ENCODE measurements around the gene OGDH. TPM values are rescaled to one million over a fixed set of nuclear protein-coding genes. Genes with fewer than 3 reads are reported as not detected.

The OGDH gene
- total RNA-seq, 4 donors from 2014 or later: 98.6 to 146 (median 127) TPM

GRCh38 chr7:44634839-44635591, 28.6 kb downstream of the OGDH start:
- Histone ChIP-seq H3K27me3 (no peaks in the 10 kb centered on the region), H3K36me3 (no peaks in the 10 kb centered on the region), H3K4me1 (peaks cover 81% of the 10 kb centered on the region), H3K27ac (peak overlapping the region; percentile 86), H3K4me3 (no peak overlapping the region), H3K9me3 (no peaks in the 10 kb centered on the region)
- DNase-seq (ENCODE audit: low spot score in 2 of 2): peak in 1 of 2 donors; percentile 76
- TF ChIP-seq POLR2A (IDR thresholded peaks at IDR 0.05) (no peak), EP300 (IDR thresholded peaks at IDR 0.05) (no peak), CTCF (IDR thresholded peaks at IDR 0.05) (no peak), POLR2AphosphoS5 (IDR thresholded peaks at IDR 0.05) (no peak)
- WGBS: 65% methylated on average over 14 of the region's 14 CpGs

GRCh38 chr7:44636041-44636584, 29.7 kb downstream of the OGDH start:
- peaks cover 90% of the 10 kb centered on the region for H3K4me1 ChIP-seq
- DNase-seq (ENCODE audit: low spot score in 2 of 2): peak in 1 of 2 donors; percentile 72
- H3K27me3 ChIP-seq: no peaks in the 10 kb centered on the region
- H3K36me3 ChIP-seq: no peaks in the 10 kb centered on the region
- H3K27ac ChIP-seq: peak overlapping the region; percentile 61
- WGBS: 75% methylated on average over 3 of the region's 3 CpGs
- no peaks in the 10 kb centered on the region for H3K9me3 ChIP-seq
- H3K4me3 ChIP-seq: no peak overlapping the region
- TF ChIP-seq EP300 (IDR thresholded peaks at IDR 0.05) (no peak), POLR2A (IDR thresholded peaks at IDR 0.05) (no peak), CTCF (IDR thresholded peaks at IDR 0.05) (no peak), POLR2AphosphoS5 (IDR thresholded peaks at IDR 0.05) (no peak)

DNA sequence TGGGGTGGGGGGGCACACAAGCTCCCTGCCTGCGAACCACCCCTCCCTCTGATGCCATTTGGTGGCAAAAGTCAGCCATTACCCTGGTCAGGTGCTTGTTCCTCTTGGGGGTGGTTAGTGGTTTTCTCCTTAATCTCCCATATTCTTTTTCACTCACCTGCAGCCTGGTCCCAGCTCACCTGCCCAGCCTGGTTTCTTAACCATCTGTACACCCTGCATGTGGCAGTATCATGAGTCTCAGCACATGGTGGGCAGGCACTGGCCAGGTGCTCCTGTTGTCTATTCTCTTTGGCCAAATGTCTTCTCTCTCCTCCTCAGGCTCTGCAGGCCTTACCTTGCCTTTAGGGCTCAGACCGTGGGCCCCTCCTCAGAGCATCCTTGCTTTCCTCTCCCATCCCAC, 30.5 kb downstream of the OGDH start:
- 96% methylated on average over 2 of the region's 2 CpGs for WGBS
- peak overlapping the region; percentile 97 for H3K27ac ChIP-seq
- H3K9me3 ChIP-seq: no peaks in the 10 kb centered on the region
- peak in 1 of 2 donors; percentile 55 for DNase-seq (ENCODE audit: low spot score in 2 of 2)
- no peaks in the 10 kb centered on the region for H3K27me3 ChIP-seq
- TF ChIP-seq POLR2A (IDR thresholded peaks at IDR 0.05) (no peak), EP300 (IDR thresholded peaks at IDR 0.05) (no peak), CTCF (IDR thresholded peaks at IDR 0.05) (no peak), POLR2AphosphoS5 (IDR thresholded peaks at IDR 0.05) (no peak)
- peaks cover 86% of the 10 kb centered on the region for H3K4me1 ChIP-seq
- no peaks in the 10 kb centered on the region for H3K36me3 ChIP-seq
- no peak overlapping the region for H3K4me3 ChIP-seq

GRCh38 chr7:44637788-44638594, 31.6 kb downstream of the OGDH start:
- DNase-seq (ENCODE audit: low spot score in 2 of 2): peak; percentile 87
- no peaks in the 10 kb centered on the region for H3K36me3 ChIP-seq
- H3K27ac ChIP-seq: peak overlapping the region; percentile 97
- peaks cover 80% of the 10 kb centered on the region for H3K4me1 ChIP-seq
- WGBS: 35% methylated on average over 8 of the region's 8 CpGs
- no peak overlapping the region for H3K4me3 ChIP-seq
- H3K27me3 ChIP-seq: no peaks in the 10 kb centered on the region
- peak; percentile 9 to 91 (median 86) for TF ChIP-seq POLR2AphosphoS5 (IDR thresholded peaks at IDR 0.05)
- no peak for TF ChIP-seq EP300 (IDR thresholded peaks at IDR 0.05)
- no peak for TF ChIP-seq CTCF (IDR thresholded peaks at IDR 0.05)
- peak in 1 of 2 donors; percentile 44 for TF ChIP-seq POLR2A (IDR thresholded peaks at IDR 0.05)
- no peaks in the 10 kb centered on the region for H3K9me3 ChIP-seq

Data from suprapubic skin (tissue), 4 donors.